Measurements from ENCODE around the gene CCDC154. TPM values are rescaled to one million over a fixed set of nuclear protein-coding genes. Genes with fewer than 3 reads are reported as not detected.

CCDC154 gene
- total RNA-seq, 6 experiments from 2014 or later: 0.25 to 1.7 (median 0.79) TPM; not detected in 1

GRCh38 chr16:1407753-1408152 is 36.6 kb downstream of the CCDC154 start:
- Histone ChIP-seq H3K36me3 (peaks cover 0 to 5% (median 0%) of the 10 kb centered on the region in 4 donors), H3K9me3 (no peaks in the 10 kb centered on the region), H3K27ac (no peak overlapping the region), H3K4me3 (peak overlapping the region; percentile 9 to 49 (median 12)), H3K4me1 (peaks cover 0 to 10% (median 0%) of the 10 kb centered on the region in 4 donors), H3K27me3 (no peaks in the 10 kb centered on the region)
- 50% methylated on average over 5 of the region's 11 CpGs for WGBS (ENCODE audit: insufficient coverage, low coverage, low lambda C conversion rate, missing lambda C conversion rate)
- intact Hi-C loops (cut with DNase I): no loop called here
- TF ChIP-seq POLR2A (IDR thresholded peaks at IDR 0.05) (no peak), CTCF (IDR thresholded peaks at IDR 0.05) (no peak)
- DNase-seq (no peak), ATAC-seq (peak in 1 of 4 donors; percentile 13)

GRCh38 chr16:1403733-1404132 is 40.6 kb downstream of the CCDC154 start:
- H3K36me3 ChIP-seq: peaks cover 0 to 29% (median 5%) of the 10 kb centered on the region in 4 donors
- no peaks in the 10 kb centered on the region for H3K9me3 ChIP-seq
- 92% methylated on average over 7 of the region's 14 CpGs for WGBS (ENCODE audit: insufficient coverage, low coverage, low lambda C conversion rate, missing lambda C conversion rate)
- TF ChIP-seq CTCF (IDR thresholded peaks at IDR 0.05) (no peak), POLR2A (IDR thresholded peaks at IDR 0.05) (no peak)
- no peak overlapping the region for H3K27ac ChIP-seq
- DNase-seq: no peak
- peaks cover 0 to 10% (median 0%) of the 10 kb centered on the region in 4 donors for H3K4me1 ChIP-seq
- H3K27me3 ChIP-seq: no peaks in the 10 kb centered on the region
- ATAC-seq: no peak
- H3K4me3 ChIP-seq: no peak overlapping the region
- intact Hi-C loops (cut with DNase I): no loop called here

GRCh38 chr16:1403036-1403435 is 41.3 kb downstream of the CCDC154 start:
- Histone ChIP-seq H3K9me3 (no peaks in the 10 kb centered on the region), H3K27ac (no peak overlapping the region), H3K36me3 (peaks cover 0 to 33% (median 5%) of the 10 kb centered on the region in 4 donors), H3K27me3 (no peaks in the 10 kb centered on the region), H3K4me3 (no peak overlapping the region), H3K4me1 (peaks cover 0 to 5% (median 0%) of the 10 kb centered on the region in 4 donors)
- no peak for DNase-seq
- TF ChIP-seq CTCF (IDR thresholded peaks at IDR 0.05) (no peak), POLR2A (IDR thresholded peaks at IDR 0.05) (no peak)
- intact Hi-C loops (cut with DNase I): no loop called here
- no peak for ATAC-seq
- WGBS (ENCODE audit: insufficient coverage, low coverage, low lambda C conversion rate, missing lambda C conversion rate): no CpG with 5 or more reads among the region's 22 CpGs

GRCh38 chr16:1401758-1402154 is 42.6 kb downstream of the CCDC154 start:
- intact Hi-C loops (cut with DNase I): no loop called here
- H3K4me3 ChIP-seq: no peak overlapping the region
- WGBS (ENCODE audit: insufficient coverage, low coverage, low lambda C conversion rate, missing lambda C conversion rate): no CpG with 5 or more reads among the region's 13 CpGs
- H3K27ac ChIP-seq: no peak overlapping the region
- ATAC-seq (no peak), DNase-seq (no peak)
- TF ChIP-seq POLR2A (IDR thresholded peaks at IDR 0.05): no peak
- no peak for TF ChIP-seq CTCF (IDR thresholded peaks at IDR 0.05)
- no peaks in the 10 kb centered on the region for H3K27me3 ChIP-seq
- no peaks in the 10 kb centered on the region for H3K4me1 ChIP-seq
- no peaks in the 10 kb centered on the region for H3K9me3 ChIP-seq
- peaks cover 0 to 33% (median 5%) of the 10 kb centered on the region in 4 donors for H3K36me3 ChIP-seq

Data from right lobe of liver (tissue), 6 donors.